Measurements from ENCODE around the gene FGF10.

FGF10 gene

DNA sequence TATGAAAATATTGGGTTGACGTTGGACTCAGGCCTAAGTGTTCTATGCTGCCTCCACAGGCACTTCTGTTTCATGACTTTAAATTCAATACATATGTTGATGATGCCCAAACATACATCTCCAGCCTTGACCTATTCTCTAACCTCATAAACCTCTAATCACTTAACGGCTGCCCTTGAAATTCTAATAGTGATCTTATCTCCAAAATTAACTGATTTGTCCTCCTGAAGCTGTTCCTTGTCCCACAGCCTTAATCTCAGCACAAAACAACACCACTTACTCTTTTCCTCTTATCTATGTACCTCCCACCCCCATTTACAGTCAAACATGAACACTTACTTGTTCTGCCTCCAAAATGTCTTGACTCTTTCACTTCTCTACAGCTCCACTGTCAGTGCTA is 43.3 kb downstream of the FGF10 start:
- no peak for DNase-seq (ENCODE audit: low read depth, low spot score)
- ChIA-PET POLR2A (no interaction called here), CTCF (interaction anchor here (1.1 kb wide), 1 partner anchor 14 kb away, joined by 4 read pairs; no protein-coding TSS in a partner anchor)
- TF ChIP-seq, protein P1, sequence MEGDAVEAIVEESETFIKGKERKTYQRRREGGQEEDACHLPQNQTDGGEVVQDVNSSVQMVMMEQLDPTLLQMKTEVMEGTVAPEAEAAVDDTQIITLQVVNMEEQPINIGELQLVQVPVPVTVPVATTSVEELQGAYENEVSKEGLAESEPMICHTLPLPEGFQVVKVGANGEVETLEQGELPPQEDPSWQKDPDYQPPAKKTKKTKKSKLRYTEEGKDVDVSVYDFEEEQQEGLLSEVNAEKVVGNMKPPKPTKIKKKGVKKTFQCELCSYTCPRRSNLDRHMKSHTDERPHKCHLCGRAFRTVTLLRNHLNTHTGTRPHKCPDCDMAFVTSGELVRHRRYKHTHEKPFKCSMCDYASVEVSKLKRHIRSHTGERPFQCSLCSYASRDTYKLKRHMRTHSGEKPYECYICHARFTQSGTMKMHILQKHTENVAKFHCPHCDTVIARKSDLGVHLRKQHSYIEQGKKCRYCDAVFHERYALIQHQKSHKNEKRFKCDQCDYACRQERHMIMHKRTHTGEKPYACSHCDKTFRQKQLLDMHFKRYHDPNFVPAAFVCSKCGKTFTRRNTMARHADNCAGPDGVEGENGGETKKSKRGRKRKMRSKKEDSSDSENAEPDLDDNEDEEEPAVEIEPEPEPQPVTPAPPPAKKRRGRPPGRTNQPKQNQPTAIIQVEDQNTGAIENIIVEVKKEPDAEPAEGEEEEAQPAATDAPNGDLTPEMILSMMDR (IDR thresholded peaks at IDR 0.05; ENCODE audit: insufficient read depth, low read length, missing control alignments): no peak
- H3K4me3 ChIP-seq (ENCODE audit: low read depth, low read length): no peak overlapping the region

DNA sequence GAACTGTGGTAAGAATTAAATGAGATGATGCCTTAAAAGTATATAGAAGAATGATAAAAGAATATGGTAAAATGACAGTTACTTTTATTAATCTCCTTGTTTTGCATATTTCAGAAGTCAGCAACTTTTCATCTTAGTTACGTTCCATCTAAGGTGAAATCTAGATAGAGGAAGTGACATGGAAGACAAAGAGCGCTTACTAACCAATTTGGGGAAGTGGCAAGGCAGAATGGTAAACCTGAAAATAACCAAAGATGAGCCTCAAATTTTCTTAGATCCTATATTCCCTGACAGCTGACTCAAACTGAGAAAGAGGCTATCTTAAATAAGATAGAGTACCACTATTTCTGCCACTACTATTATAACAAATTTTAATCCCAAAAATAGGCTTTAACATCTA is 52.5 kb downstream of the FGF10 start:
- POLR2A ChIA-PET: no interaction called here
- no peak overlapping the region for H3K4me3 ChIP-seq (ENCODE audit: low read depth, low read length)
- CTCF ChIA-PET: interaction anchor here (1.5 kb wide), 1 partner anchor 606 kb away, joined by 4 read pairs; no protein-coding TSS in a partner anchor
- TF ChIP-seq, protein P1 (IDR thresholded peaks at IDR 0.05; ENCODE audit: insufficient read depth, low read length, missing control alignments): no peak
- no peak for DNase-seq (ENCODE audit: low read depth, low spot score)

DNA sequence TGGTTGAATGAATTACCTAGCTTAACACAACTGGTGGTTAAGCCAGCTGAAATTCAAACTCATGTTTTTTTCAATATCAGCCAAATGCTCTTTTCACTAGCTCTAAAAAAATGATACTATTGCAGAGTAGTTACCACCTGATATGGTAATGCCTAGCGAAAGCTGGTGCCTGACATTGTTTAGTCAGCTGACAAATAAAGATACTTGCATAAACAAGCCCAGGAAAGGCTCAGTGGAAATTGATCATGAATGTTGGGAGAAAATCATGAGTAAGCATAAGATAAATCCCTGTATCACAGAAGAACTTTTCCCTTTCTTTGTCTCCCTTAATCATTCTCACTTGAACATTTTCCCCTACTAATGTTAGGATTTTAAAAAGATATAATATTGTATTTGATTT is 54.6 kb downstream of the FGF10 start:
- POLR2A ChIA-PET: no interaction called here
- CTCF ChIA-PET: interaction anchor here (0.9 to 5.6 kb wide), 3 partner anchors 604 to 703 kb away, joined by 4 to 67 read pairs (median 24); no protein-coding TSS in a partner anchor
- H3K4me3 ChIP-seq (ENCODE audit: low read depth, low read length): no peak overlapping the region
- TF ChIP-seq, protein P1 (IDR thresholded peaks at IDR 0.05; ENCODE audit: insufficient read depth, low read length, missing control alignments): no peak
- DNase-seq (ENCODE audit: low read depth, low spot score): no peak

DNA sequence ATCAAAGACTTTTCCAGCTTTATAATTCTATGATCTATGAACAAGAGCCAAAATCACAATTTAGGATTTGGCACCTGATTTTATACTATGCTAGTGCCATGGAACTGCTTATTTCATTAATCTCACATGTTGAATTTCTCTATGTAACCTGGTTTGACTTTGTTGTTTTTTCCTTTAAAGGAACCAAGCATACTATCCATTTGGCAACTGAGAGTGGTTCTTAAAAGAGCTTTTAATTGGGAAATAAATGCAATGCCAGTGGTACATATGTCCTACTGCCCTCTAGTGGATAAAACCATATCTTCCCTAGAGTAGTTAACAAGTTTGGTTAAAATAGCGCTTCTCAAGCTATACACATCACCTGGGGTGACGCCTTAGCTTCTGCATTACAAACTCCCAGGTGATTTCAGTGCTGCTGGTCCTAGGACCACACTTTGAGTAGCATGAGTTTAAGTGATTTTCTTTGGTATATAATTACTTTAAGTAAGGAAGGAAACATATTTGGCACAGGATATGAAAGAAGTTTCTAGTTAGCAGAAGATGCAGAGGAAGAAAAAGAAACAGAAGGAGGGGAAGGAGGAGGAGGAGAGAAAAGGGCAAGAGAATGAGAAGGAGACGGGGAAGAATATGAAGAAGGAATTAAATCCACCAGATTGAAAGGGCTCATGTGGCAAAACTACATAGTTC is 56.8 kb downstream of the FGF10 start:
- peak; percentile 2 for DNase-seq (ENCODE audit: low read depth, low spot score)
- H3K4me3 ChIP-seq (ENCODE audit: low read depth, low read length): no peak overlapping the region
- TF ChIP-seq, protein P1 (IDR thresholded peaks at IDR 0.05; ENCODE audit: insufficient read depth, low read length, missing control alignments): peak; percentile 27
- ChIA-PET POLR2A (no interaction called here), CTCF (interaction anchor here (0.7 to 5.6 kb wide), 17 partner anchors 8 to 706 kb away, joined by 3 to 75 read pairs (median 4); no protein-coding TSS in a partner anchor)

DNA sequence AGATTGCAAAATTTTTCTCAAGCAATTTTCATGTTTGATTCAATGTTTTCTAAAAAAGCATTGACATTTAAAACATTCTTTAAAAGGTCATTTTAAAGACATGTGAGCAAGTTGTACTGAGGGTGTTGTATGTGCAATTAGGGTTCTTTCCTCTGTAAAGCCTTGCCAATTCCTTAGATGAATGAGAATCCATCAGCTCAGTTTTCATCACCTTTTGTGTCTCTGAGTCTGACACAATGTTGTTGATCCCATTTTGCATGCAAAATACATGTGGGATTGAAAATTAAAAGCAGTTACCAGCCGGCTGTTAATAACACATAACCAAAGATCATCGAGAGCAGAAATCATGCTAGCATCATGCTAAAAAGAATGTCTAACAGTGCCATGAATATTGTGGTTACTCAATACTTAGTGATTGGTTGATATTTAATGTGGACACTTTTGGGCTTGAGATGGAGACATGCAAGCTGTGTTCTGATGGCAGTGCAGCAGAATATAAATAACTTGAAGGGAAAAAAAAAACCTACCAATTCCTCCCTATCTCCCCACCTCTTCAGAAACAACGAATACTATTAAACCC is 57.7 kb downstream of the FGF10 start:
- ChIA-PET CTCF (interaction anchor here (0.9 to 5.6 kb wide), 16 partner anchors 14 to 700 kb away, joined by 3 to 75 read pairs (median 4); no protein-coding TSS in a partner anchor), POLR2A (no interaction called here)
- DNase-seq (ENCODE audit: low read depth, low spot score): no peak
- no peak overlapping the region for H3K4me3 ChIP-seq (ENCODE audit: low read depth, low read length)
- TF ChIP-seq, protein P1 (IDR thresholded peaks at IDR 0.05; ENCODE audit: insufficient read depth, low read length, missing control alignments): no peak

DNA sequence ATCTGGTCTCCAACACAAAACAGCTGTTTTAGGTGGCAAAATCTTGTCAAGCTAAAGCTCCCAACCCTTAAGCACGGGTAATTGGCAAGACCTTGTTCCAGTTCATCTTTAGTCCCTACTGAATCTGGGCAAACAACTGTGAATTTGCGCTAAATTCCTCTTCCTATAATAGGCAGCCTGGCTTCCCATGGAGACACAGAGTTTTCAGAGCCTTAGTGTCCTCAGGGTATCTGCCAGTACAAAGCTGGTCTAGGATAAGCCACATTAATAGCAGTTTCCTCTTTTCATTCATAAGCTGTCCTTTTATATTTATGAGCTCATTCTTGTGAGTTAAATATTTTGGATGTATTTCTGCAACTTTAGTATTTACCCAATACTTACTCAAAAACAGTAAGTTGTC is 59.5 kb downstream of the FGF10 start:
- CTCF ChIA-PET: interaction anchor here (1.3 to 5.6 kb wide), 3 partner anchors 15 to 699 kb away, joined by 3 to 75 read pairs (median 67); no protein-coding TSS in a partner anchor
- TF ChIP-seq, protein P1 (IDR thresholded peaks at IDR 0.05; ENCODE audit: insufficient read depth, low read length, missing control alignments): no peak

More for the DNA sequence above, 59.5 kb downstream of the FGF10 start:
- DNase-seq (ENCODE audit: low read depth, low spot score): no peak
- no peak overlapping the region for H3K4me3 ChIP-seq (ENCODE audit: low read depth, low read length)
- POLR2A ChIA-PET: no interaction called here
